HG03025 (cell line): Measurements from ENCODE around the gene KRT72.

Experiments used
- ATAC-seq: cut with Tn5 transposase; IDR thresholded peaks from one replicate; pipeline ENCODE4 v1.9.1; 2021; ENCODE audit warnings: mild to moderate bottlenecking, moderate library complexity; ENCODE audit not compliant: unreplicated experiment, low FRiP score

Gene KRT72

DNA sequence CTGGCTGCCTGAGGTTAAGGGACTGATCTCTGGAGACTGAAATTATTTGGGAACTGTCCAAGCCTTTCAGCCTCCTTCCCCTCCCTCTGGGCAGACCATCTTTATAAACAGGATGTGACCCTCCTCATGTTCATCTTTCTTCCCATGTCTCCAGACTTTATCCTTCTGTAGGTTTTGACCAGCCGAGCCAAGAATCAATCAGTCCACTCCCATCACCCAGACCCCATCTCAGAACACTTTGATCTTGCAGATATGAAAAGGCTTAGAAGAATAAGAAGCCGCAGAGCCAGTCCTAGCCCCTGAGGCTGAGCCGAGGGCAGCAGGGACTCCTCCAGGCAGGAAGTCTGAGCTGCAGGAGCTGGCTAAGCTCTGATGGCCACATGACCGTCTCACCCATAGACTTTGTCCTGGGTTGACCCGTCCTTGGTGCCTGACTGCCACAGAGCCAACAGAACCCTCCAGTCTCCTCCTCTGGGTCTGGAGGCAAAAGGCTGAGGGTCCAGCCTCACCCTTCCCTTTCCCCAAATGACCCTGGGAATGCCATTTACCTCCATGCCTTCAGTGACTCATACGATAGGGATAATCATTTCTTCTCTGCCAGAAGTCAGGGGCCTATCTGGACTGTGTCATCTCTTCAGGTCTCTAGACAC is 49.9 kb downstream of the KRT72 start:
- no peak for ATAC-seq

DNA sequence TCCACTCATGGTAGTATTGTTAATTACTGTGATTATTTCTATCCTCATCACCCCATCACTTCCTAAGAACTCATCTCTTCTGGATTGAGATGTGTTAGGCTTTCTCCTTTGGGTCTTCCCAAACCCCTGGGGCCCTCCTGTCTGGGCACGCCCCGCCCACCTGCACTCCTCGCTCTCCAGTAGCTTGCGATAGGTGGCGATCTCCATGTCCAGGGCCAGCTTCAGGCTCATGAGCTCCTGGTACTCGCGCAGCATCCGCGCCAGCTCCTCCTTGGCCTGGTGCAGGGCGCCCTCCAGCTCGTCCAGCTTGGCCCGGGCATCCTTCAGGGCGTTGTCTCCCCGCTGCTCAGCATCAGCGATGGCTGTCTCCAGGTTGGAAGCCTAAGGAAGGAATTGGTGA is 55.1 kb downstream of the KRT72 start:
- ATAC-seq, result no peak

DNA sequence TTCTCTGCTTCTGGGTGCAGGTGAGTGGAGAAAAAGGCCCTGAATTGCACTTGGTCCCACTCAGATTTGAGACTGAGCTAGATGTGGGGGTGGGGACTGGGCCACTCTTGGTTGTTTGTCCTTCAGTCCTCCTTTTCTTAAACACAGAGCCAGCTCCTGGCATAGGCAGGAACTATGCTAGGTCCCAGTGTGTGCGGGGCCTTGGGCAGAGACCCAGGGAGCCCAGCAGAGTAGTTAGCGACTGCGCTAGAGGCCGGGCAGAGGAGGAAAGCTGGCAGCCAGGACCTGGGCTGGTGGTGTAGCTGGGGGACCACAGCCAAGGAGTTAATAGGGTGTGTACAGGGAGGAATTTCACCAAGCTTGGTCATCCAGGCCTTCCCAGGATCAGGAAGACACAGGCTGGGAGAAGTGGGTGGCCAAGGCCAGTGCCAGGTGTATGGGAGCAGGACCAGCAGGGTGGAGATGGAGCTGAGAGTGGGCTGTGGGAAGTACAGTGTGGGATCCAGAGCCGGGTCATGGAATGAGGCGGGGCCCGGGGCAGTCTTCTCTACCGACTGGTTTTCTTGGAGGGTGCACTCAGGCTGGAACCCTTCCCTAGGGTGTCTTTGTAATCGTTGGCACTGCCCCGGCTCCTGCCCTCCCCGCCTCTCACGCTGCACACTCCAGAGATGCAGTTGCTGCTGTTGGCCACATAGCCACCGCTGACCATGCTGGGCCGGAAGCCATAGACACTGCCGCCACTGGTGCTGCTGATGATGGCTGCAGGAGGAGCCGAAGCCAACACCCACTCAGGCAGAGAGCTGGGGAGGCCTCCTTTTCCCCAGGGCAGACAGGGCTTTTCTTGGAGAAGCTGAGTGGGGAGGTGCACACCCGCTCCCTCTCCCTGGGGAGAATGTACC is 57.0 kb downstream of the KRT72 start:
- ATAC-seq, result no peak

DNA sequence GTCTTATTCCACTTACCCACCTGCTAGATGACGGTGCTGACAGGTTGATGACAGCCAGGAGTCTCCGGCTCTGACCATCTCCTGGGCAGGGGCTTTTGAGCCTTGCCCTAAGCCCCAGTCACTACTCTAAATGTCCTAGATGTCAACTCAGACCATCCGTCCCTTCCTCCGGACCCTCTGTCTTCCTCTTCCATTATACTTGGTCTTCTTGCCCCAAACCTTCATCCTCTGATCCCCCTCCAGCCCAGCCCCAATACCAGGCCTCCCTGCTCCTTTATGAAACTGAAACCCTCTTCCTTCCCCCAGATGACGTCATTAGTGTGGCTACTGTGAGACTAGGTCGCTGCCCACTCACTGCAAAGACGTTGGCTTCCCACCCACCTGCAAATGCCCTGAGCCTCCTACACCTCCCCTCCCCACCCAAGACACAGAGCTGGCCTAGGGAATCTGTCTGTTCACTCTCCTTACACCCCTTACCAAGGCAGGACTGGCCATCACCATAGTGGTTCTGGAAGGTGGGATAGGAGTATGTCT is 58.4 kb downstream of the KRT72 start:
- no peak for ATAC-seq

DNA sequence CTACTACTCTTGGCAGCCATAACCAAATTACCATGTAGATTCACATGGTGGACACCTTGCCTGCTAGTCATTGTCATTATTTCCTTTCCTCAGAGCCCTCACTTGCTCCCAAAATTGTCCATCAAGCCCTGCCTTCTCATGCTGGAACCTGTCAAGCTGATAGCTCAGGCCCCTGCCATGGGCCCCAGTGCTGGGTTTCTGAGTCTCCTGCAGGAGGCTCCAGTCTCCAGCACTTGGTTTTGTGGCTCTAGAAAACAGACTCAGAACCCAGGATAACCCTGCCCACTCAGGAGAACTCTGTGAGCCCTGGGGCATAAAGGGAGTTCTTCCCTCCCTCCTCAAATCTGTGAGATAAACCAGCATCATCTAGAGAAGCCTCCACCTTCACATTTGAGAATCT is 59.1 kb downstream of the KRT72 start:
- ATAC-seq, result no peak

DNA sequence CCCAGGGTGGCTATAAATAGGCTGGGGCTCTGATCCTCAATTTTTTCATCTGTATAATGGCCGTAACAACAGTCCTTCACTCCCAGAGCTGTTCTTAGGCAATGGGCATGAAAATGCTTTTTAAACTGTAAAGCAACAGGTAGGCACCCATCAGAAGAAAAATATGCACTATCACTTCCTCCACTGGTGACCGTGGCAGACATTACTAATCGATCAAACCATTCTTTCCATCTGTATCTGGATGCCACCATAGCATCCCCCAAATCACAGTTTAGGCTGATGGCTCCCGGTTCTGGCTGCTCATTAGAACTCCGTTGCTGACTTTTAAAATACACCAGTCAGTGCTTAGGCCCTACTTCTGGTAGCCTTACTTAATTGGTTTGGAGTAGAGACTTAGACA is 59.6 kb downstream of the KRT72 start:
- no peak for ATAC-seq

DNA sequence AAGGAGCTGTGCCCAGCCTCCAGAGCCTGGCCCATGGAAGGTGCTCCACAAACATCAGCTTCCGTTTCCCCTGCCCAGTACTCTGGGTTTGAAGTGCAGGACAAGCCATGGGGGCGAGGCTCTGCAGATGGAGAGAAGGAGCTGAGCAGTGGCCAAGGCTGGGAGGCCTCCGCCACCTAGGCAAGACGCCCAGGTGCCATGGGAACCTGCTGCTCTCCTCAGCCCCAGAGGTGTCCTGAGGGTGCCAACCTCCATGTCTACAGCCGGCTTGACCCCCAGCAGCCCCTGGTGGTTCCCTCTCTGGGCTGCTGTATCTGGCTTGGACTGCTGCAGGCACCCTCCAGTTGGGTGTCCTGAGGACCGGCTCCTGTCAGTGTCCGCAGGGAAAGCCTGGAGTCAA is 60.7 kb downstream of the KRT72 start:
- no peak for ATAC-seq

DNA sequence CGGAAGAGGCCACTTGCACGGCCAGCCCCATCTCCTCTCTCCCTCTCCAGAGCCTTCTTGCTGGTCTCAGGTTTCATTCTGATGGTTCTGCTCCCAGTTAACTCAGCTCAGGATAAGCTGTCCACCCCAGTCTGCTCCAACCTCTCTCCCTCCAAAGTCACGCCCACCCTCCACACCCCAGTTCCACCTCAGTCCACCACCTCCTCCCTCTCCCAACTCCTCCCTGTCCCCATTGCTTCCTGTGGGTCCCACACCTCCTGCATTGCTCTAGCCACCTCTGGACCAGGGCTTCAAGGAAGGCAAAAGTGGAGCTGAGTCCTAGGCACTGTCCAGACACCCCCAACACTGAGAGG is 61.5 kb downstream of the KRT72 start:
- ATAC-seq, result no peak

DNA sequence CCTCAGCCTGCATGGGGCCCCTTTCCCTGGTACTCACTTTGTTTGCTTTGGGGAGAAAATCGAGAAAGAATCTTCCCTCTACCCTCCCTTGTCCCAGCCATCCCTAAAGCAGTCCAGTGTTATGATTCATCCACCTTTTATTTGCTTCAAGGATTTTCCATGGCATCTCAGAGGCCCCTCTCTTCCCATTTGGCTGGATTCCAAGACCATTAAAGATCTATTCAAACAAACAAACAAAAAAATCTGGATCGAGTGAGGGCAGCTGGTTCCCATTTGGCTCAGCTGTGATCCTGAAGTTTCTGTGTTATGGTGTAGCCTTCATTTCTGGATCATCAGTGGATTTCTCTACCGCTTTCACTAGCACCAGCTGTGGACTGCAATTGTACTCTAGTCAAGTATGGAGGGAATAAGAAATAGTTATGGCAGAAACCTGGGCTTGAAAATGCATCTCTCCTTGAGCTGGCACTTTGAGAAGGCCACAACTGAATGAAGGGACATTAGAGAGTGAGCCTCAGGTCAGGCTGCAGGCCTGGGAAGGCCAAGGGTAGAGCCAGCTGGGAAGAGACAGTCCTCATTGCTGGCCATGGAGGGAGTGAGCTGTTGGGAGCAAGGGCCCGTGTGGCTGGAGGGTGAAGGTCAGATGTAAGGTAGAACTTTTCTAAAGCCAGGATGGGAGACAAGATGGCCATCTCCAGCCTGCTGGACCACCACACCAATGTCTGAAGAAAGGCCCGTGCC is 62.0 kb downstream of the KRT72 start:
- ATAC-seq, result no peak

DNA sequence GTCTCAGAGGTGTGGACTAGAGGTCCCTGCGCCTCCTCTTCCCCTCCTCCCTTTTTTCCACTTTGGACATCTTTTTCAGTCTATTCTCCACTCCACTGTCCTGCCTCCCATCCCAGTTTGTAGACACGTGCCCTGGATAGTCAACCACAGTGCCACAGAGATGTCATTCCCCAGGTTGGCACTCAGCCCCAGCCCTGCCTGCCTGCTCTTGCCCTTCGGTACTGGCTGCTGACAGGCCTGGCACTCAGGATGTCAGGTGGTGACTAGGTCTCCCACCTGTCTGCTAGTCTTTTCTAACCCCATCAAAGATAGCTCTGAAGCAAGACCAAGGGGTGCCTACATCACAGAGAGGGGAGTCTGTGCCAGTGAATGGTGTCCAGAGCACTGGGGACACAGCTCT is 64.2 kb downstream of the KRT72 start:
- ATAC-seq, result no peak
